Measurements from ENCODE around the gene AMELX.

DNA sequence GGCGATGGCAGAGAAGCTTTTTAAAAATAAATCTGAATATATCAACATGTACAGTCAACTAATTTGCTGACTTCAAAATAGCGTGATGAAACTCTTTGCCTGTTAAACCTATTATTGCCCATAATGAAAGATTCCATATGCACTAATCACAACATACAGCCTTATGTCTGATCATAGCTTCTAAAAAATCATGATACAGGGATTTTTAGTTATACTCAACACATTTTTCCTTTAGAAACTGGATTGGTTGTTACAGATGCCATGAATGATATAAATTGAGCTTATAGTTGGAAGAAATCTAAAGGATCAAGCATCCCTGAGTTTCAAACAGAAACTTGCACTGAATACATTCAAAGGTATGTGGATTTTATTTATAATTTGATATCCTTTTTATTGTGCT is at the start of gene AMELX:
- TF ChIP-seq, protein P1, sequence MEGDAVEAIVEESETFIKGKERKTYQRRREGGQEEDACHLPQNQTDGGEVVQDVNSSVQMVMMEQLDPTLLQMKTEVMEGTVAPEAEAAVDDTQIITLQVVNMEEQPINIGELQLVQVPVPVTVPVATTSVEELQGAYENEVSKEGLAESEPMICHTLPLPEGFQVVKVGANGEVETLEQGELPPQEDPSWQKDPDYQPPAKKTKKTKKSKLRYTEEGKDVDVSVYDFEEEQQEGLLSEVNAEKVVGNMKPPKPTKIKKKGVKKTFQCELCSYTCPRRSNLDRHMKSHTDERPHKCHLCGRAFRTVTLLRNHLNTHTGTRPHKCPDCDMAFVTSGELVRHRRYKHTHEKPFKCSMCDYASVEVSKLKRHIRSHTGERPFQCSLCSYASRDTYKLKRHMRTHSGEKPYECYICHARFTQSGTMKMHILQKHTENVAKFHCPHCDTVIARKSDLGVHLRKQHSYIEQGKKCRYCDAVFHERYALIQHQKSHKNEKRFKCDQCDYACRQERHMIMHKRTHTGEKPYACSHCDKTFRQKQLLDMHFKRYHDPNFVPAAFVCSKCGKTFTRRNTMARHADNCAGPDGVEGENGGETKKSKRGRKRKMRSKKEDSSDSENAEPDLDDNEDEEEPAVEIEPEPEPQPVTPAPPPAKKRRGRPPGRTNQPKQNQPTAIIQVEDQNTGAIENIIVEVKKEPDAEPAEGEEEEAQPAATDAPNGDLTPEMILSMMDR (IDR thresholded peaks at IDR 0.05): no peak
- TF ChIP-seq POLR2A (IDR thresholded peaks at IDR 0.05) (no peak), EP300 (IDR thresholded peaks at IDR 0.05) (no peak)

All from sigmoid colon (tissue), 4 donors.